GM10248 (cell line): ENCODE data around the gene UVRAG.

Experiments
- CTCF ChIA-PET: fragments of 300-600 bp; sonication (Branson Sonifier 250); formaldehyde crosslinking; extraction: SDS; loops from one replicate; lab custom pipeline; 2021; ENCODE audit warnings: antibody characterized with exemption; lab: Yijun Ruan, JAX
- POLR2A ChIA-PET: fragments of 350-650 bp; sonication (Branson Sonifier 250); formaldehyde crosslinking; extraction: SDS; loops from one replicate; lab custom pipeline; 2020; ENCODE audit warnings: antibody characterized with exemption; lab: Yijun Ruan, JAX
- DNase-seq: peaks from one replicate; pipeline ENCODE4 v3.0.0; 2012; ENCODE audit errors: extremely low spot score
- CTCF ChIP-seq: IDR thresholded peaks from 2 replicates; pipeline ENCODE4 v1.5.1; 2012; ENCODE audit warnings: mild to moderate bottlenecking, low read depth; ENCODE audit errors: extremely low read depth, missing control alignments, control extremely low read depth

UVRAG gene

DNA sequence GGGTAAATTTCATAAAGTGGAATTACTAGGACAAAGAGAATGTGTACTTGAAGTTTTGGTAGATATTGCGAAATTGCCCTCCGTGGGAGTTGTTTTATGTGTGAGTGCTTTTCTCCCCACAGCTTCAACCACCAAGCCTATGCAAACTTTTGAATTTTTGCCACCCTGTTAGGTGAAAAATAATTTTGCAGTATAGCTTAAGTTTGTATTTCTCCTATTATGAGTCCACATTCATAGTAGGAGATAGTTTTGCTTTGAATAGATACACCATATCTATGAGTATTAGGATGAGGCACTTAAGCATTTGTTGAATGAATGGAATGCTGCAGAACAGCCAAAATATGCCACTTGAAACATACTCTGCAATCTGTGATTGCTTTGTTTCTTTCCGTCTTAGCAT lies 43.6 kb downstream of the UVRAG start:
- CTCF ChIA-PET = interaction anchor here (1.0 to 1.5 kb wide), 2 partner anchors 9 to 14 kb away, joined by 4 to 7 read pairs; no protein-coding TSS in a partner anchor
- DNase-seq = no peak
- TF ChIP-seq CTCF = no peak
- POLR2A ChIA-PET = no interaction called here

DNA sequence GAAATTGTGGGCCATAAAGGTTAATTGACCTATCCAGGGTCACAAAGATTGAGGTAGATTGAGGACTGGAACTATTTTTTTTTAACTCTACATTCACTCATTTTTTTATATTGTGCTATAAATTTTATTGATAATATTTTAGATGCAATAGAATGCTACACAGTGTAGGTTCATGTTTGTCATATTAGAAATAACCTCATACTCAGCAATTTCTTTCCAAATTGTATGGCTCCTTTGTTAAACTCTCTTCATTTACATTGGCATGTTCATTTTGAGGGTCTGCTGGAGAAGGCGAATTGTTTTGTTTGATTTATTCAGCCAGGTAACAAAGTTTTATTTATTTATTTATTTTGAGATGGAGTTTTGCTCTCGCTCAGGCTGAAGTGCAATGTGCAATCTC lies 44.6 kb downstream of the UVRAG start:
- ChIA-PET POLR2A (no interaction called here), CTCF (interaction anchor here (1.5 kb wide), 1 partner anchor 8 kb away, joined by 7 read pairs; no protein-coding TSS in a partner anchor)
- no peak for TF ChIP-seq CTCF
- DNase-seq = no peak

DNA sequence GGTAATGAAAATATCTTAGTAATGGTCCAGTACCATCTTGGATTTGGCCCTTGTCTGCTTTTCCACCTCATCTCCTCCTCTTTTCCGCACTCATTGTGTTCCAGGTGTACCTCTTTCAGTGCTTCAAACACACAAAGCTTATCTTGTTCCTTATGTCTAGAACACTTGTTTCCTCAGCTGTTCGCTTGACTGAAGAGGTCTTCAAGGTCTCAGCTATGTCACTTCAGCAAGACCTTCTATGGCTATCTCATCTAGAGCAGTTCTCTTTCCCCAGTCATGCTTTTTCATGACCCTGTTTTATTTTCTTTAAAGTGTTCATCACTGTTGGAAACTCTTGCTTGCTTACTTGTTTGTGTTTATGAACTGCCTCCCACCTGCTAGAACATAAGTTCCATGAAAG lies 47.4 kb downstream of the UVRAG start:
- DNase-seq = no peak
- TF ChIP-seq CTCF = no peak
- POLR2A ChIA-PET = no interaction called here
- CTCF ChIA-PET = interaction anchor here (0.9 to 12.0 kb wide), 4 partner anchors 8 to 157 kb away, joined by 3 to 167 read pairs (median 6); no protein-coding TSS in a partner anchor

DNA sequence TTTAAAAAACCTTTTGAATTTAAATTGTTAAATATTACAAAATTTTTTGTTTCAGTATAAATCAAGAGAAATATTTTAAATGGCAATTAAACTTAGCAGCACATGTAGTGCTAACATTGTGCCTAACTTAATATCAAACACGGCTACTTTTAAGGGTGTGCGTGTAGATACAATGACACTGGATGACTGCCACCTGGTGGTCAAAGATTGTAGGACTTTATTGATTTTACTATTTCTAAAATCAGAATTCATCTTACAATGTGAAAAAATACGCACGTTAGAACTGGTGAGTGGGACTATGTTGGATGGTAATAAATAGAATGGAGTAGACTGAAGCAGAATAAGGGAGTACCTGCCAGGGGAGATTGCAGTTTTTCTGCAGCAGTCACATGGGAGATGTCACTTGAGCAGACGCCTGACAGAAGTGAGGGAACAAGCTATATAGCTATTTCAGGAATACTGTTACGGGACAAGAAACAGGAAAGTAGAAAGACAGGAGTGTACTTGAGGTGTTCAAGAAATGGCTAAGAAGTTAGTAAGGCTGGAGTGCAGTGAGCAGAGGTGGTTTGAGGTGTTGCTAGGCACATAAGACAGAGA lies 52.9 kb downstream of the UVRAG start:
- DNase-seq = peak; percentile 42
- POLR2A ChIA-PET = no interaction called here

GRCh38 chr11:75868990-75869389 lies 54.0 kb downstream of the UVRAG start:
- TF ChIP-seq CTCF = no peak
- POLR2A ChIA-PET = no interaction called here
- no peak for DNase-seq
- CTCF ChIA-PET = interaction anchor here (1.0 to 12.0 kb wide), 18 partner anchors 12 to 283 kb away, joined by 3 to 167 read pairs (median 6); no protein-coding TSS in a partner anchor

More for the DNA sequence above, 52.9 kb downstream of the UVRAG start:
- CTCF ChIA-PET = interaction anchor here (0.6 to 12.0 kb wide), 41 partner anchors 9 to 284 kb away, joined by 3 to 167 read pairs (median 4); no protein-coding TSS in a partner anchor
- TF ChIP-seq CTCF = peak; percentile 47

DNA sequence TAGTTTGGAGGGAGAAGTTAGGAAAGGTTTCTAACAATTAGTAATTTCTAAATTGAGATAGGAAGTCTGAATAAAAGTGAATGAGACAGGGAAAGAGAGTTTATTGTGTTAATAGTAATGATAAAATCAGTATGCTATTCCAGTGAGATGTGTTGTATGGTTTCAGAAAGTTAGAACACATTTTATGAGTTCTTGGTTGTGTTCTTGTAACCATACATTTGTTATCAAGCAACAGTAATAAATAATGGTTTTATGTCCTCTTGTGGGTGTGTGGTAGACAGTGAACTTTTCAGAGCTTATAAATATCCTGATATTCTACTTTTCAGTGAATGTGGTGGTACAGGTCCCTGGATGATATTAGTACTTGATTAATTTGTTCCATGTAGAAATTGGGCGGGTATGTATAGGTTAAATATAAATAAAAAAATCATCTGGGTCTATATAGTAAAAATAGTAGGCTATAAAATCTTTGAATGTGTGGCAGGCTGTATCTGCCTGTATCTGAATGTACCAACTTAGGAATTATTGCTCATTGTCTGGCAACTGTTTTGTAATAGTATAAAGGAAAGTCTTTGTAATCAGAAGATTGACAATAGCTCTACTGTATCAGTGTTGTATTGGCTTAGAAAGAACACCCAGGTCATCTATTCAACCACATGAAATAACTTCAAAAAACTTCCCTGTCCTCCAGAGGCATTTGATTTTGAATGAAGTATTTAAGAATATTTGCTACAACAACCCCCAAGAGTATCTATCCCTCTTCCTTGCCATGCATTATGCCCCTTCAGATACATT lies 54.8 kb downstream of the UVRAG start:
- POLR2A ChIA-PET = no interaction called here
- CTCF ChIA-PET = interaction anchor here (1.3 to 12.0 kb wide), 9 partner anchors 16 to 282 kb away, joined by 3 to 167 read pairs (median 16); no protein-coding TSS in a partner anchor
- no peak for DNase-seq
- no peak for TF ChIP-seq CTCF
